SK-N-SH (cell line): ENCODE results near the gene KPTN.

Source experiments
- CTCF ChIP-seq: fragments of 200-600 bp; sonication (generic); IDR thresholded peaks from 2 replicates; pipeline ENCODE4 v1.6.1; 2017; ENCODE audit warnings: antibody characterized with exemption, mild to moderate bottlenecking, moderate library complexity
- ELF1 ChIP-seq: IDR thresholded peaks from 2 replicates; pipeline ENCODE4 v1.4.0; 2012
- EP300 ChIP-seq, 2 experiments: IDR thresholded peaks; 2 replicates each; pipeline versions ENCODE4 v1.4.0 to v1.6.1; 2012; ENCODE audit warnings: borderline replicate concordance in 1 of 2, low read depth in 1 of 2, low read length in 1 of 2
- EZH2phosphoT487 ChIP-seq: fragments of 200-600 bp; sonication (generic); IDR thresholded peaks from 2 replicates; pipeline ENCODE4 v1.6.1; 2017; ENCODE audit warnings: low read depth, mixed run types, mild to moderate bottlenecking, antibody characterized with exemption, moderate library complexity, borderline replicate concordance
- FOXJ3 ChIP-seq: sonication (generic); formaldehyde crosslinking; IDR thresholded peaks from 2 replicates; pipeline ENCODE4 v1.5.1; 2020; ENCODE audit warnings: mild to moderate bottlenecking, missing genetic modification reagents
- FOXM1 ChIP-seq: IDR thresholded peaks from 2 replicates; pipeline ENCODE4 v1.4.0; 2012; ENCODE audit warnings: low read depth, mild to moderate bottlenecking
- GABPA ChIP-seq: IDR thresholded peaks from 2 replicates; pipeline ENCODE4 v1.4.0; 2012; ENCODE audit warnings: low read depth, mild to moderate bottlenecking
- MAX ChIP-seq: IDR thresholded peaks from 2 replicates; pipeline ENCODE4 v1.4.0; 2012; ENCODE audit warnings: low read depth
- MXI1 ChIP-seq: IDR thresholded peaks from 2 replicates; pipeline ENCODE4 v1.6.1; 2012; ENCODE audit warnings: mild to moderate bottlenecking, low read depth, low read length, improper control_type of control experiment
- PBX3 ChIP-seq: IDR thresholded peaks from 2 replicates; pipeline ENCODE4; 2012
- POLR2AphosphoS5 ChIP-seq: IDR thresholded peaks from 2 replicates; pipeline ENCODE4 v1.6.1; 2012; ENCODE audit warnings: low read depth, low read length
- RFX5 ChIP-seq: IDR thresholded peaks from 2 replicates; pipeline ENCODE4 v1.6.1; 2012; ENCODE audit warnings: mild to moderate bottlenecking, improper control_type of control experiment, low read length
- SMC3 ChIP-seq: IDR thresholded peaks from 2 replicates; pipeline ENCODE4 v1.6.1; 2012; ENCODE audit warnings: low read depth, low read length, improper control_type of control experiment
- YY1 ChIP-seq: IDR thresholded peaks from 2 replicates; pipeline ENCODE4 v1.4.0; 2012; ENCODE audit warnings: low read depth, mild to moderate bottlenecking

- no peak for TF ChIP-seq SMC3
- no peak for TF ChIP-seq CTCF
- no peak for TF ChIP-seq YY1
- TF ChIP-seq GABPA: no peak
- no peak for TF ChIP-seq POLR2AphosphoS5
- TF ChIP-seq PBX3: no peak
- TF ChIP-seq EP300 (IDR thresholded peaks at IDR 0.05; ENCODE audit: borderline replicate concordance in 1 of 2, low read depth in 1 of 2, low read length in 1 of 2): no peak
- TF ChIP-seq MAX: no peak
- TF ChIP-seq RFX5: no peak
- no peak for TF ChIP-seq FOXJ3 (CRISPR knock-in tag)
- TF ChIP-seq MXI1: no peak
- no peak for TF ChIP-seq EZH2phosphoT487
- no peak for TF ChIP-seq ELF1
- TF ChIP-seq FOXM1: no peak
These were observed 3.8 kb upstream of the KPTN start for GRCh38 chr19:47487551-47488515.
